OCI-LY1 (cell line): ENCODE measurements around the gene KCNK13.

Experiments
- H2AFZ ChIP-seq: fragments of 200-600 bp; sonication (generic), shearing (Covaris generic); 2 replicates; pipeline ENCODE4 v1.6.0; 2014; ENCODE audit warnings: antibody characterized with exemption, mild to moderate bottlenecking, low read length
- H3F3A ChIP-seq: fragments of 200-600 bp; sonication (generic), shearing (Covaris generic); 2 replicates; pipeline ENCODE4 v1.6.0; 2014; ENCODE audit warnings: mild to moderate bottlenecking, antibody characterized with exemption, low read length, moderate library complexity; ENCODE audit not compliant: insufficient read depth
- H3K27ac ChIP-seq: fragments of 200-600 bp; sonication (generic); 2 replicates; pipeline ENCODE4 v1.5.1; 2014; ENCODE audit warnings: low read length, mixed run types, mild to moderate bottlenecking, low read depth; ENCODE audit not compliant: poor library complexity, severe bottlenecking
- H3K27me3 ChIP-seq: fragments of 200-600 bp; sonication (generic); 2 replicates; pipeline ENCODE4 v1.6.0; 2014; ENCODE audit warnings: antibody characterized with exemption, mild to moderate bottlenecking, low read length, moderate library complexity; ENCODE audit not compliant: insufficient read depth
- H3K36me3 ChIP-seq: fragments of 200-600 bp; sonication (generic); 2 replicates; pipeline ENCODE4 v1.6.1; 2014; ENCODE audit warnings: mild to moderate bottlenecking, antibody characterized with exemption, low read length, moderate library complexity, mixed read lengths; ENCODE audit not compliant: insufficient read depth
- H3K4me1 ChIP-seq: fragments of 200-600 bp; sonication (generic); 2 replicates; pipeline ENCODE4 v1.5.1; 2014; ENCODE audit warnings: mild to moderate bottlenecking, low read length, moderate library complexity; ENCODE audit not compliant: insufficient read depth, severe bottlenecking
- H3K4me2 ChIP-seq: fragments of 200-600 bp; sonication (generic), shearing (Covaris generic); 2 replicates; pipeline ENCODE4 v1.6.1; 2014; ENCODE audit warnings: low read length
- H3K4me3 ChIP-seq: fragments of 200-600 bp; sonication (generic); 2 replicates; pipeline ENCODE4 v1.5.1; 2014; ENCODE audit warnings: low read length, low read depth, mild to moderate bottlenecking, mixed read lengths; ENCODE audit not compliant: poor library complexity, severe bottlenecking
- H3K79me2 ChIP-seq: fragments of 200-600 bp; shearing (Covaris generic); 2 replicates; pipeline ENCODE4 v1.6.1; 2016; ENCODE audit warnings: mixed run types, low read length, mixed read lengths; ENCODE audit not compliant: insufficient read depth
- H3K9ac ChIP-seq: fragments of 200-600 bp; sonication (generic), shearing (Covaris generic); 2 replicates; pipeline ENCODE4 v1.6.1; 2014; ENCODE audit warnings: mild to moderate bottlenecking, low read length, mixed read lengths
- H3K9me2 ChIP-seq: fragments of 200-600 bp; sonication (generic), shearing (Covaris generic); 2 replicates; pipeline ENCODE4 v1.6.1; 2014; ENCODE audit warnings: low read depth, mild to moderate bottlenecking, low read length, mixed read lengths
- H3K9me3 ChIP-seq: fragments of 200-600 bp; shearing (Covaris generic); 2 replicates; pipeline ENCODE4 v1.6.1; 2014; ENCODE audit warnings: low read length, mixed read lengths
- H4K20me1 ChIP-seq: fragments of 200-600 bp; sonication (generic), shearing (Covaris generic); 2 replicates; pipeline ENCODE4 v1.6.0; 2016; ENCODE audit warnings: mild to moderate bottlenecking, low read length; ENCODE audit not compliant: insufficient read depth
- CTCF ChIP-seq: fragments of 200-600 bp; sonication (generic), shearing (Covaris generic); IDR thresholded peaks from 2 replicates; pipeline ENCODE4 v1.5.1; 2017; ENCODE audit warnings: mild to moderate bottlenecking, antibody characterized with exemption, low read length, moderate library complexity, mixed read lengths
- EZH2 ChIP-seq: fragments of 200-600 bp; sonication (generic), shearing (Covaris generic); IDR thresholded peaks from 2 replicates; pipeline ENCODE4 v1.8.0; 2017; ENCODE audit warnings: borderline replicate concordance, mixed run types, mild to moderate bottlenecking, antibody characterized with exemption, low read length, moderate library complexity, mixed read lengths

Gene KCNK13

GRCh38 chr14:90126260-90126659 lies 64.5 kb downstream of the KCNK13 start:
- H3K4me3 ChIP-seq = no peak overlapping the region
- H3F3A ChIP-seq = no peaks in the 10 kb centered on the region
- no peaks in the 10 kb centered on the region for H3K9me2 ChIP-seq
- no peaks in the 10 kb centered on the region for H3K79me2 ChIP-seq
- no peaks in the 10 kb centered on the region for H3K4me1 ChIP-seq
- no peak for TF ChIP-seq CTCF
- no peak for TF ChIP-seq EZH2
- no peaks in the 10 kb centered on the region for H4K20me1 ChIP-seq
- H3K4me2 ChIP-seq = no peak overlapping the region
- no peak overlapping the region for H3K9ac ChIP-seq
- H3K9me3 ChIP-seq = no peaks in the 10 kb centered on the region
- H3K27ac ChIP-seq = no peak overlapping the region
- no peak overlapping the region for H2AFZ ChIP-seq
- no peaks in the 10 kb centered on the region; the same call in 1 of the 2 replicates for H3K27me3 ChIP-seq
- no peaks in the 10 kb centered on the region for H3K36me3 ChIP-seq

GRCh38 chr14:90132821-90133570 lies 71.2 kb downstream of the KCNK13 start:
- H3K9ac ChIP-seq = no peak overlapping the region
- H3K27me3 ChIP-seq = no peaks in the 10 kb centered on the region; the same call in 1 of the 2 replicates
- no peaks in the 10 kb centered on the region for H3F3A ChIP-seq
- no peak overlapping the region for H3K4me3 ChIP-seq
- TF ChIP-seq EZH2 (no peak), CTCF (no peak)
- no peak overlapping the region for H2AFZ ChIP-seq
- H4K20me1 ChIP-seq = no peaks in the 10 kb centered on the region
- H3K4me2 ChIP-seq = no peak overlapping the region
- no peaks in the 10 kb centered on the region for H3K9me3 ChIP-seq
- H3K79me2 ChIP-seq = no peaks in the 10 kb centered on the region
- H3K9me2 ChIP-seq = no peaks in the 10 kb centered on the region
- H3K36me3 ChIP-seq = no peaks in the 10 kb centered on the region
- H3K27ac ChIP-seq = no peak overlapping the region
- H3K4me1 ChIP-seq = no peaks in the 10 kb centered on the region

- no peak overlapping the region for H3K4me3 ChIP-seq
- peaks cover 3% of the 10 kb centered on the region; the same call in 1 of the 2 replicates for H3K27me3 ChIP-seq
- no peaks in the 10 kb centered on the region for H3K79me2 ChIP-seq
- no peak overlapping the region for H3K4me2 ChIP-seq
- no peaks in the 10 kb centered on the region for H3F3A ChIP-seq
- no peak overlapping the region for H3K27ac ChIP-seq
- no peak overlapping the region for H3K9ac ChIP-seq
- no peaks in the 10 kb centered on the region for H3K9me2 ChIP-seq
- H4K20me1 ChIP-seq = no peaks in the 10 kb centered on the region
- H3K36me3 ChIP-seq = no peaks in the 10 kb centered on the region
- H3K9me3 ChIP-seq = no peaks in the 10 kb centered on the region
- TF ChIP-seq CTCF (no peak), EZH2 (no peak)
- no peak overlapping the region for H2AFZ ChIP-seq
- H3K4me1 ChIP-seq = no peaks in the 10 kb centered on the region
Measured at GRCh38 chr14:90136904-90137303, 75.1 kb downstream of the KCNK13 start.
